GM19468 (cell line): ENCODE data around the gene NKAIN1.
"Not testable (repeated sequence)": the region's sequence is repeated elsewhere in the genome, so short reads cannot be mapped to it uniquely, and the experiment has no call there.

Experiments used
- ATAC-seq: cut with Tn5 transposase; IDR thresholded peaks from one replicate; pipeline ENCODE4 v1.9.1; 2021; ENCODE audit warnings: mild to moderate bottlenecking, moderate library complexity, moderate number of reproducible peaks; ENCODE audit not compliant: unreplicated experiment; ENCODE audit errors: extremely low read depth

The NKAIN1 gene

GRCh38 chr1:31159323-31159722 lies 80.4 kb downstream of the NKAIN1 start:
- ATAC-seq, result no peak

GRCh38 chr1:31155216-31155806 lies 84.4 kb downstream of the NKAIN1 start:
- ATAC-seq, result peak; percentile 22

- ATAC-seq, result no peak
Measured at GRCh38 chr1:31154632-31155215, 85.0 kb downstream of the NKAIN1 start.

DNA sequence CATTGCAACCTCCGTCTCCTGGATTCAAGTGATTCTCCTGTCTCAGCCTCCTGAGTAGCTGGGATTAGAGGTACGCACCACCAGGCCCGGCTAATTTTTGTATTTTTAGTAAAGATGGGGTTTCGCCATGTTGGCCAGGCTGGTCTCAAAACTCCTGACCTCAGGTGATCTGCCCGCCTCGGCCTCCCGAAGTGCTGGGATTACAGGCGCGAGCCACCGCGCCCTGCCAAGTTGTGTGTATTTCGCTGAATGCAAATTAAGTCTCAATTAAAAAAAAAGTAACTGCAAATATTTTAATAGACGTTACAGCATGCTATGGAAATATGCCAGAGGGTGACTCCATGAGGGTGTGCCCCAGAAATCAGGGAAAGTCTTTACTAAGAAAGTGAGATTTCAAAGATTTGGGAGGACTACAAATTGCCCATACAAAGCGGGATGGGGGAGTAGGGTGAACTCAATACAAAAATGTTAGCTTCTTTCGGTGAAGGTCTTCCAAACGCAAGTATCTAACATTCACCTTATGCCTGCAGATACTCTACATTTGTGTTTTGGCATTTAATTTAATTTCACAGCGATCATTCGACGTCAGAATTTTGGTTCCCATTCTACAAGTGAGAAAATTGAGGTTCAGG lies 85.6 kb downstream of the NKAIN1 start:
- no peak for ATAC-seq

GRCh38 chr1:31153423-31153822 lies 86.3 kb downstream of the NKAIN1 start:
- no peak for ATAC-seq

- ATAC-seq, result no peak
Measured at GRCh38 chr1:31152181-31152795, 87.4 kb downstream of the NKAIN1 start.

DNA sequence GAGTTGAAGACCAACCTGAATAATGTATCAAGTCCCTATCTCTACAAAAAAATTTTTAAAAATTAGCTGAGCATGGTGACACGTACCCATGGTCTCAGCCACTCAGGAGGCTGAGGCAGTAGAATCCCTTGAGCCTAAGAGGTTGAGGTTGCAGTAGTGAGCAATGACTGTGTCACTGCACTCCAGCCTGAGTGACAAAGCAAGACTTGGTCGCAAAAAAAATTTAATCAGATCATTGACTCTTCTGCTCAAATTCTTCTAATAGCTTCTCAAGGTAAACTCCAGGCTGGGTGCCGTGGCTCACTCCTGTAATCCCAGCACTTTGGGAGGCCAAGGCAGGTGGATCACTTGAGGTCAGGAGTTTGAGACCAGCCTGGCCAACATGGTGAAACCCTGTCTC lies 88.3 kb downstream of the NKAIN1 start:
- no peak for ATAC-seq

DNA sequence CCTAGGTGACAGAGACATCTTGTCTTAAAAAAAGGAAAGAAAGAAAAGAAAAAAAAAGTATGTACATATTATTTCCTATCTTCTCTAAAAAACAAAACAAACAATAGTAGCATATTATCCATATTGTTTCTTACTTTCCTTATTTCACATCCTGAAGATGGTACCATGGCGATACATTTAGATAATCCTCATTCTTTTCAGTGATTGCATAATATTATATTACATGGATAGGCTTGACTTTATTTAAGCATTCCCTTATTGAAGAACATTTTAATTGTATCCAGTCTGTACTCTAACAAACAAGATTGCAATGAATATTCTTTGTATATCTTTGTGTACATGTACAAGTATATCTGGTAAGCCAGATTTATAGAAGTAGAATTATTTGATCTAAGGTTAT lies 91.3 kb downstream of the NKAIN1 start:
- no peak for ATAC-seq

GRCh38 chr1:31145648-31146047 lies 94.0 kb downstream of the NKAIN1 start:
- no peak for ATAC-seq

DNA sequence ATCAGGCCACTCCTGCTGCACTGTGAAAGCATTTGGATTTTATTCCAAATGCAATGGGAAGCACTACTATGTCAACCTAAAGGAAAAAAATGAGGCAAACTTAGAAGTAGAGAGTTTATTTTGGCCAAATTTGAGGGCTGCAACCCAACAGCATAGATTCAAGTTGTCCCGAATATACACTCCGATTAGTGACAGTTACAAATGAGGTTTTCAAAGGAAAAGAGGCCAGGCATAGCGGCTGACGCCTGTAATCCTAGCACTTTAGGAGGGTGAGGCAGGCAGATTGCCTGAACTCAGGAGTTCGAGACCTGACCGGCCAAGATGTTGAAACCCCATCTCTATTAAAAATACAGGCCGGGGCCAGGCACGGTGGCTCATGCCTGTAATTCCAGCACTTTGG lies 95.2 kb downstream of the NKAIN1 start:
- ATAC-seq, result no peak

- no peak for ATAC-seq
Measured at GRCh38 chr1:31143455-31143854, 96.2 kb downstream of the NKAIN1 start.

DNA sequence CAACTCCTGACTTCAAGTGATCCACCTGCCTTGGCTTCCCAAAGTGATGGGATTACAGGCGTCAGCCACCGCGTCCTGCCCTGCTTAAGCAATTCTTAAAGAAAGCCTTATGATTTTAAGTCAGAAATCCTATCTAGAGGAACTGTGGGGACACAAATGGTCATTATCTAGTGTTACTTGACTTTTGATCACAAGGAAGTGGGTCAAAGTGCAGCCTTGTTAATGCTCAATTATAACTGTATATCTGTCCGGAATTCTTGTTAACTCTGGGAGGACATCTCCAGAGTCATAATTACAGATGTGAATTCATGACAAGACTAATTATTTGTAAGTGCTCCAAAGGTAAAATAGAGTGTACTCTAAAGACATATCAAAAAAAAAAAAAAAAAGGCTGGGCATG lies 97.3 kb downstream of the NKAIN1 start:
- ATAC-seq, result no peak

DNA sequence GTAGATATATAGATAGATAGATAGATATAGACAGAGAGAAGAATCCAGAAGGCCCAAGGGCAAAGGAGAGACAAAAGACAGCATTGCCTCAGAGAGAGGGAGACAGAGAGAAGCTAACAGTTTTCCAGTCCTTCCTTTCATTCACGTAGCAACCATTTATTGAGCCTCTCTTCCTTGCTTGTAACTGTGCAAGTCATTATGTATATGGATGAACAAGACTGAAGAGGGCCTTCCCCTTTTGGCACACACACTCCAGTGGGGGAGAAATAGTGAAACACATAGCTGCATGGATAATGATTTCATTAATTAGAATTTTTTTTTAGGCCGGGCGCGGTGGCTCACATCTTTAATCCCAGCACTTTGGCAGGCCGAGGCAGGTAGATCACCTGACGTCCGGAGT lies 99.4 kb downstream of the NKAIN1 start:
- no peak for ATAC-seq

- ATAC-seq, result not testable (repeated sequence)
Measured at GRCh38 chr1:31138797-31139521, 100.7 kb downstream of the NKAIN1 start.

GRCh38 chr1:31137873-31138272 lies 101.8 kb downstream of the NKAIN1 start:
- ATAC-seq, result not testable (repeated sequence)

DNA sequence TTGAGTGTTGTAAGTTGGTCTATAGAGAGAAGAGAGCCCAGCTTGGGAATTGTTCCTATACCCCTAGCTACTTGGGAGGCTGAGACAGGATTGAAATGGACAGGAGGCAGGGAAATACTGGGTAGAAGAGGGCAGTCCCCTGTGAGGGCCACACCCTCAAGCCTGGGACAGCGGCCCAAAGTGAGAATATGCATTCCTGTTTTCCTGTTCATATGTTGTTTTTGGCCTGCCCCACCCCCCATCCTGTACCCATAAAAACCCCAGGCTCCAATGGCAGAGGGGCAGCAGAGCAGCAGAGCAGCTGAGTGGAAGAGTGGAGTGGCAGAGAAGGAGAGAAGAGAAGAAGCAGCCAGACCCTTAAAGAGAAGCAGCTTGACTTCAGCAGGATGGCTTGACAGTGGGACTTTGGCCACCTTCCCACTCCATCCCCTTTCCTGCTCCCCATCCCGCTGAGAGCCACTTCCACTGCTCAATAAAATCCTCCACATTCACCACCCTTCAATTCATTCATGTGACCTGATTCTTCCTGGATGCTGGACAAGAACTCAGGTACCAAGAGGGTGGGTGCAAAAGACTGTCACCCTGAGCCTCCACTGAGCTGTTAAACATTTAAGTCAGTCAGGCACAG lies 103.6 kb downstream of the NKAIN1 start:
- no peak for ATAC-seq

DNA sequence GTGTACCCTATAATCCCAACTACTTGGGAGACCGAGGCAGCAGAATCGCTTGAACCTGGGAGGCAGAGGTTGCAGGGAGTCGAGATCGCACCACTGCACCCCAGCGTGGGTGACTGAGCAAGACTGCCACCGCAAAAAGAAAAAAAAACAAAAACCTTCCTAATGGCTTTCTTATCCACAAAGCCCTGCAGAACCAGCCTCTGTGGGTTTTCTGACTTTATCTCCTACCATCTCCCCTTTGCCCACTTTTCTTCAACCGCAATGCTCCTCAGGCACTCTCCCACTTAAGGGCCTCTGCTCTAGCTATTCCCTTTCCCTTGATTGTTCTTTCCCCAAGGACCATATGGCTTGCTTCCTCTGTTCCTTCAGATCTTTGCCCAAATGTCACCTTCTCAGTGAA lies 106.3 kb downstream of the NKAIN1 start:
- no peak for ATAC-seq
